ENCODE data around the gene NDEL1.
"Not testable (repeated sequence)": the region's sequence is repeated elsewhere in the genome, so short reads cannot be mapped to it uniquely, and the experiment has no call there.

Gene NDEL1

GRCh38 chr17:8435245-8436168, at the start of gene NDEL1:
TSS of gene NDEL1 (plus strand) at chr17:8435884. CDS start at chr17:8444272, 8,388 bp downstream.
- DNase-seq (ENCODE audit: low read depth in 2 of 2) = peak; percentile 99

DNA sequence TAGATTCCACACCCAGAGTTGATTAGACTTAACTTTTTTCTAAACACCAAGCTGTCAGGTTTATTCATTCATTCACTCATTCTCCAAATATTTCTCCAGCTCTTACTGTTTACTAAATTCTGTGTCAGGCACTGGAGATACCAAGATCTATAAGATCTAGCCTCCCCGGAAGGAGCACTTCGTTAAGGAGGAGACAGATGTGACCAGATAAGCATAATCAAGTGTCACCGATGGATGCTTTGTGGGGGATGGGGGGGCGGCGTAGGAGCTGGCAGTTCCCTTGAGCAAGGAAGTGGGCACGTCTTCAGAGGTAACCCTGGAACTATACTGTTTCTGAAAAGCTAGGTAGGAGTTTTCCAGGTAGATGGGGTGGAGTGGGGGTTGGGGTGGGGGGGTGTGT, 48.8 kb upstream of the NDEL1 start:
- no peak for DNase-seq (ENCODE audit: low read depth in 2 of 2)

- no peak for DNase-seq (ENCODE audit: low read depth in 2 of 2)
Observed at GRCh38 chr17:8387914-8388651, 47.6 kb upstream of the NDEL1 start.

GRCh38 chr17:8391711-8392110, 44.0 kb upstream of the NDEL1 start:
- no peak for DNase-seq (ENCODE audit: low read depth in 2 of 2)

GRCh38 chr17:8392274-8392673, 43.4 kb upstream of the NDEL1 start:
- no peak for DNase-seq (ENCODE audit: low read depth in 2 of 2)

GRCh38 chr17:8392674-8393469, 42.8 kb upstream of the NDEL1 start:
- no peak for DNase-seq (ENCODE audit: low read depth in 2 of 2)

GRCh38 chr17:8393470-8394231, 42.0 kb upstream of the NDEL1 start:
- no peak for DNase-seq (ENCODE audit: low read depth in 2 of 2)

- not testable (repeated sequence) for DNase-seq (ENCODE audit: low read depth in 2 of 2)
Observed at GRCh38 chr17:8394497-8394896, 41.2 kb upstream of the NDEL1 start.

GRCh38 chr17:8397636-8398035, 38.0 kb upstream of the NDEL1 start, which contains the start of gene RNF222:
TSS of gene RNF222 (minus strand) at chr17:8397827. CDS start at chr17:8393461, 4,366 bp downstream.
- no peak for DNase-seq (ENCODE audit: low read depth in 2 of 2)

DNA sequence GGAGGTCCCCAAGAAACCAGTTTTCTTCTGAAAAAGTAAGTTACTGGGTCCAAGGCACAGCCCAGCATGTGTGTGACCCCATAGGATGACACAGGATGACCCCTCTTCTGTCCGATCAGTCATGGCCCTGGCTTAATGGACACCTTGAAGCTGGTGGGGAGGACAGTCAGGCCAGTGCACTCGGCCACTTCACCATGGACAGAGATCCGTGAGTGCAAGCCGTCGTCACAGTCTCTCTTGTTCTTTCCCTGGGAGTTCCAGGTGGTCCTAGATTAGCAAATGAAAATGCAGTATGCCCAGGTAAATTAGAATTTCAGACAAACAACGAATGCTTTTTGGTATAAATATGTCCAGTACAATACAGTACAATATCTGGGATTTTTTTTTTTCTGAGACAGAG, 36.7 kb upstream of the NDEL1 start:
- no peak for DNase-seq (ENCODE audit: low read depth in 2 of 2)

DNA sequence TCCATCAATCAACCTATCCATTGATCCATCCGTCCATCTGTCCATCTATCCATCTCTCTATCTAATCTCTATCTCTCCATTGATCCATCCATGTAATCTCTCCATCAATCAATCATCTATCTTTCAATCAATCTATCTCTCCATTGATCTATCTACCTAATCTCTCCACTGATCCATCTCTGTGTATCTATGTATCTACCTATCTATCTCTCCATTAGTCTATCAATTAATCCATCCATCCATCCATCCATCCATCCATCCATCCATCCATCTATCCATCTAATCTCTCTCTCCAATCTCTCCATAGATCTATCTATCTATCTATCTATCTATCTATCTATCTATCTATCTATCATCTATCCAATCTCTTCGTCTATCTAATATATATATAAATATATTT, 34.6 kb upstream of the NDEL1 start:
- DNase-seq (ENCODE audit: low read depth in 2 of 2) = no peak

GRCh38 chr17:8402921-8403536, 32.7 kb upstream of the NDEL1 start:
- DNase-seq (ENCODE audit: low read depth in 2 of 2) = no peak

DNA sequence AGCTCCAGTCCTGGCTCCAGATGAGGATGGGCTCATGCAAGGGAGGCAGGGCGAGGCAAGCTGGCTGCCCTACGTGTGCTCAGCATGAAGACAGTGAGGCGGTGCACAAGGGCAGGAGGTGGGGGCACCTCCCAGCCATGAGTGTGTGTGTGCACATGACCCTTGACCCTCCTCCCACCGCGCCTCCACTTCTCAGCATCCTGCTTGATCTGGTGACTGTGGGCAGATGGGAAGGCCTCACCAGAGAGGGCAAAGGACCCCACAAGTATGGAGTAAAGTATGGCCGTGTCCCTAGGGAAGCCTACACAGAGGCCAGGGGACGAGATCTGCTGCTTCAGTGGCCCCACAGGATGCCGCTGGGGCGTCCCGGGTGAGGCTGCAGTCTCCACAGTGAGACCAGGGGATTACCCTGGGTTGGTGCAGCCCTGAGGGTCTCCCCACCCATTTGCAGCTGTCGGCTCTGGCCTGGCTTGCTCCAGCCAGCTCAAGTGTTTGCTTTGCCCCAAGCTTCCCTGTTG, 30.1 kb upstream of the NDEL1 start:
- no peak for DNase-seq (ENCODE audit: low read depth in 2 of 2)

- no peak for DNase-seq (ENCODE audit: low read depth in 2 of 2)
Observed at GRCh38 chr17:8406174-8406573, 29.5 kb upstream of the NDEL1 start.

- no peak for DNase-seq (ENCODE audit: low read depth in 2 of 2)
Observed at GRCh38 chr17:8408371-8408770, 27.3 kb upstream of the NDEL1 start.

DNA sequence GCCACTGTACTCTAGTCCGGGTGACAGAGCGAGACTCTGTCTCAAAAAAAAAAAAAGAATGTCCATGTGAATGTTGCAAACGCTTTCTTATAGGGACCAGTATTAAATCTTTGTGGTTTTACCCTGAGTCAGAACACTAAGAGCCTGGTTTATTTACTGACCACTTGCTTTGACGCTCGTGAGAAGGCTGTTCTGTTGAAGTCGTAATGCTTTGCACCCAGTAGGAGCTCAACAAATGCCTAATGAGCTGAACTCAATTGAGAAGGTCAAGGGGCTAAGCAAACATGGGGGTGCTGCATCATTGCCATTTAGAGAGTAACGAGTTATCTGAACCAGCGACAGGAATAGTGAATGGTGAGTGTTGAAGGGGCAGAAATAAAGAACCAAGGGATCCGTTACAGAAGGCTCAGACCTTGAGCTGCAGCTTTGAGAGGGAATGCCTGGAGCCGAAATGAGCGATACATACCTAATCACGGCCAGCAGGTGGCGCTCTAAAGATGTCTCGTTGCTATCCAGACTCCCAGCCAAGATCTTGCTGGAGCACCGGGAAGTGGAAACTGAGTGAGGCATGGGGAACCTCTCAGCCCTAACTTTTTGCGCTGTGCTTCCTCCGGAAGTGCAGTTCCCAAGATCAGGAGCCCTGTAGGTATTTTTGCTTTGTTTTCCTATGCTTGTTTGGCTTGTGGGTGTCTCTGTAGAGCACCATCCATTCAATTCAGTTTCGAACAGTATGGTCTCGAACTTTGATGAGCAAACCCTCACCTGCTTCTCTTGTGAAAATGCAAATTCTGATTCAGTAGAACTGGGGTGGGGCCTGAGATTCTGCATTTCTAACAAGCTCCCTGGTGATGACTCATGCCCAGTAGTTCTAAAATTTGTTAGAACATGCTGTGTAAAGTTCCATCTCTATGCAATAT, 25.5 kb upstream of the NDEL1 start:
- peak; percentile 36 to 59 for DNase-seq (ENCODE audit: low read depth in 2 of 2)

DNA sequence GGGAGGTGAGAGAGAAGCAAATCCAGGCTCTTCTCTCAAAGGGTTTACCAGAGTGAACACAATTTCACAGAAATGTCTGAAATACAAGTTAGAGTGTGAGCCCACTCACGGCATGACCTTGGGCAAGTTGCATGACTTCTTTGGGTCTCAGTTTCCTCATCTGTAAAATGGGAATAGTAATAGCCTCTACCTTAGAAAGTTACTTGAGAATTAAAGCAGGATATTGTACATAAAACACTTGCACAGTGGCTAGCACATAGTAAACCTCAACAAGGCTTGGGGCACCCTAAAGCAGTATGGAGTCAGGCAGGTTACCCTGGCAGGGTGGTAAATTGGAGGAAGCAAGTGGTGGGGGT, 24.8 kb upstream of the NDEL1 start:
- no peak for DNase-seq (ENCODE audit: low read depth in 2 of 2)

GRCh38 chr17:8412089-8412488, 23.6 kb upstream of the NDEL1 start:
- no peak for DNase-seq (ENCODE audit: low read depth in 2 of 2)

- DNase-seq (ENCODE audit: low read depth in 2 of 2) = no peak
Observed at GRCh38 chr17:8413328-8413727, 22.4 kb upstream of the NDEL1 start.

DNA sequence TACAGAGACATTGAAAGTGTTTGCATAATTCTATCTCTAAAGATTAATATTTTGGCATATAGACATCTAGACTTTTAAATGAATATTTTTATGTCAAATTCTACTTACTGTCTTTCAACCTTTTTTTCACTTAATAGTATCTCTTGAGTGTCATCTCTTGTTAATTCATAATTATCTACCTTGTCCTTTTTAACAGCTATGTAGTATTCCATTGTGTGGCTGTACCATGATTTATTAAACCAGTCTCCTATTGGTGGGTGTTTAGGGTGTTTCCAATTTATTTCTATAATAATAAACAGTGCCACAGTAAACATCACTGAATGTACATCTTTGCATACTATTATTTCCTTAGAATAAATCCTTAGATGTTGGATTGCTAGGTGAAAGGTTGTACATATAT, 21.7 kb upstream of the NDEL1 start:
- DNase-seq (ENCODE audit: low read depth in 2 of 2) = no peak
